TTC549 (cell line): ENCODE results near the gene MEN1.

Experiments
- FAIRE-seq: peaks from 2 replicates; lab custom pipeline; 2012; peaks lifted over from hg19 to GRCh38; lab: Jason Lieb, UNC

The MEN1 gene

DNA sequence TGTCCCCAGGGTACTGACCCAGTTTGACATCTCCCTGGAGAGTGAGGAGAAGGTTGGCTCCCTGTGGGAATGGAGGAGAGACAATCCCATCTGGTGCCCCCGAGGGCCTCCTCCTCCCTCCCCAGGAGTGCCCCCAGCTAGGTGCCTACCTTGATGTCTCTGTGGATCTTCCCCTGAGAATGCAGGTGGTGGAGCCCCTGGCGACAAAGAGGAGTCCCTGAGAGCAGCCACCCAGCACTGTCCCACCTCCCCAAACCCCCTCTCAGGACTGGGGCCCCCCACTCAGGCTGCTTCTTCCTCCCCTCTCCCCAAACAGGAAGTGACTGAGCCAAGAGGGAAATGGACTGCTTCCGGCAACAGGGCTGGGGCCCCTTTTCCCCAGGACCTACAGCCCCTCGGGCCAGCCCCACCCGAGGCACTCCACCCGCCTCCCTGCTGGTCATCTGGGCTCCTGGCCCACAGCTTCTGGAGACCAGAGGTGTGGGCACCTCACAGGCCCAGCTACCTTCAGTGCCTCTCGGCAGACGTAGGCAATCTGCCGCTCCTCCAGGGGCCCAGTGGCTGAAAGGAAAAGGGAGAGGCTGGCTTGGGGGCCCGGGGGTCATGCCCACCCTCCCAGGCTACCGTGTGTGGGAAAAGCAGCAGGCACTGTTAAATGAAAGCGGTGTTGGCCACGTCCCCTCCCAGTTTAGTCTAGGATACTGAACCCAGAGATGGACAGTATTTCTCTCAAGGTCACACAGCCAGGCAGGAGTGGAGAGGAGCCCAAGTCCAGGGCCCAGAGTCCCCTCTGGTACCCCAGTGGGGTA lies 8.6 kb downstream of the MEN1 start:
- no peak for FAIRE-seq

DNA sequence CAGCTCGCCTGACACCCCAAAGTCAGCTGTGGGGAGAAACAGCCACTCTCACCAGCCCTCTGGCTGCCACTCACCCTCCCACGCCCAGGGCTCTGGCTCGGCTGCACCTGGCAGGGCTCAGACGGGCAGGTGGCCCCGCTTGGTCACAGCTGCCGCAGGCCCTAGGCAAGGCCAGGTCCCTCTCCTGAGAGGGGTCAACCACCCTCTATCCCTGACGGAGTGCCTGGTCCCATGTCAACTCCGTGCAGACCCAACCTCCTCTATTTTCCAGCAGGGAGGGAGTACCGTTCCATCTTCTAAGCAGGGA lies 9.2 kb downstream of the MEN1 start:
- no peak for FAIRE-seq

DNA sequence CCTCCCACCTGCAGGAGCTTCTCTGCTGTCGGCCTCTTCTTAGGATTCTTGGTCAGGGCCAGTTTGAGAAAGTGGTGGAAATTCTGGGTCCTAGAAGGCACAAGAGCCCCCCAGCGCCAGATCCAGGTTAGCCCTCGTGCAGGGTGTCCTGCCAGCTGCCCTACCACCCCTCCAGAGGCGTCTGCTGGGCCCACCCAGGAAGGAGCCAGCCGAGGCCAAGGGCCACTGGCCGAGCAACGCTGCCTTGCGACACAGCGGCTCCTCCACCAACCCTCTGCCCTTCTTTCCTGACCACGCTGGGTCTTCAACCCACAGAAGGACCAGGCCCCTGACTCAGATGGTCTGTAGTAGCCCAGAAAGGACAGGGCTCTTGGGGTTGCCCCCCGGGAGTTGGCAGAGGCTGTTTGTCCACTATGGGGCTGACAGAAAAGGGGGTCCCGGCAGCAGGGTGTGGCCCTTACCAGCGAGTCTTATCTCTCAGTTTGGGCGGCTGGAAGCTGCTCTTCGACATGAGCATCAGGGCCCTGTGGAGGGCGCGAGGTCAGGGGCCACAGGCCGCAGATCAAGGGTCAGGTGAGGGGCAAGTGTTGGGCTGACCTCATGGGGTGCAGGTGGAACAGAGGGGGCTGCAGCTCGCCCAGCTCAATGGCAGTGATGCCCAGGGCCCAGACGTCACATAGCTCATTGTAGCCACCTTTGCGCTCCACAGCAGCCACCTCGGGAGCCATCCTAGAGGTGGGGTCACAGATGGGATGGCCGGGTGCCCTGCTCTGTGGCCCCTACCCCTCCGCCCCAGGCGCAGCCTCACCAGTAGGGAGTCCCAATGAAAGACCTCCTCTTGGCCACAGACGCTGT lies 9.8 kb downstream of the MEN1 start:
- no peak for FAIRE-seq

DNA sequence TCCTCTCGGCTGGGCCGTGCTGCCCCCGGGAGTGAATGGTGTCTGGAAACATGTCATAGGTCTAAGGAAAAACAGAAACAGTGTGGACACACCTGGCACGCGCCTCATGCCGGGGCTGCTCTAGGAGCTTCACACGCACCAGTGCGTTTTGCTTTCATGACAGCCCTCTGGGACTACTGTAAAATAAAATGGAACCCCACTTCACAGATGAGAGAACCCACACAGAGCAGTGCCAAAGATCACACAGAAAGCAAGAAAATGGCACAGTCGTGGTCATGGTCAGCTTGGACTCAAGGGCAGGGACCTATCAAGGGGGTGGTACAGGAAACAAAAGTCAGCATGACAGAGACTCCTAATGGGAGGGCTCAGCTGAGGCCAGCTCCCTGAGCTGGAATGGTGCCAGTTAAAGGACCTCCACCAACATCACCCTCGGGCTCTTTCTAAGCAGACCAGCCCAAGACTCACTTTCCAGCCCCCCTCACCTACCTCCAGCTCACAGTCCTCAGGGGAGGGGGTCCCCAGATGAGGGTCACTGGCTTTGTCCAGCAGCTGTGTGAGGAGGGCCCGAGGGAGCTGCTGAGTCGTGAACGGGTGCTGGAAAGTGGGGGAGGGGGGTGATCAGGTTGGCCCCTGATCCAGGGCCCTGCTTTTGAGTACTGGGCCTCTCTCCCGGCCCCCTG lies 10.6 kb downstream of the MEN1 start:
- FAIRE-seq = no peak

DNA sequence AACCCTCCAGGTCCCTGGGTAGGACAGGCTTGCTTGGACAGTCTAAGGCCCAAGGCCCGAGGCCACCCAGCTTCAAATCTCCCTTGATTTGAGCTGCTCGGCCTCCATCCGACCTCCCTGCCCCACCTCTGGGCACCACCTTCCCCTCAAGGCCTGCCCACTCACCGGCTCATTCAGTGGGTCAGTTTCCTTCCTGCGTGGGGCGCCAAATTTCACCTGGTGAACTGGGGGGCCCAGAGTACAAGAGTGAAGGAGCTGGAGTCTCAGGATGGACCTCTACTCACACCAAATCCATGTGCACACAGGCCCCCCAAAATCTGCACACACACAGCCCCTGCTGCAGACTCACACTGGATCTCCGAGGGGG lies 11.1 kb downstream of the MEN1 start:
- no peak for FAIRE-seq

DNA sequence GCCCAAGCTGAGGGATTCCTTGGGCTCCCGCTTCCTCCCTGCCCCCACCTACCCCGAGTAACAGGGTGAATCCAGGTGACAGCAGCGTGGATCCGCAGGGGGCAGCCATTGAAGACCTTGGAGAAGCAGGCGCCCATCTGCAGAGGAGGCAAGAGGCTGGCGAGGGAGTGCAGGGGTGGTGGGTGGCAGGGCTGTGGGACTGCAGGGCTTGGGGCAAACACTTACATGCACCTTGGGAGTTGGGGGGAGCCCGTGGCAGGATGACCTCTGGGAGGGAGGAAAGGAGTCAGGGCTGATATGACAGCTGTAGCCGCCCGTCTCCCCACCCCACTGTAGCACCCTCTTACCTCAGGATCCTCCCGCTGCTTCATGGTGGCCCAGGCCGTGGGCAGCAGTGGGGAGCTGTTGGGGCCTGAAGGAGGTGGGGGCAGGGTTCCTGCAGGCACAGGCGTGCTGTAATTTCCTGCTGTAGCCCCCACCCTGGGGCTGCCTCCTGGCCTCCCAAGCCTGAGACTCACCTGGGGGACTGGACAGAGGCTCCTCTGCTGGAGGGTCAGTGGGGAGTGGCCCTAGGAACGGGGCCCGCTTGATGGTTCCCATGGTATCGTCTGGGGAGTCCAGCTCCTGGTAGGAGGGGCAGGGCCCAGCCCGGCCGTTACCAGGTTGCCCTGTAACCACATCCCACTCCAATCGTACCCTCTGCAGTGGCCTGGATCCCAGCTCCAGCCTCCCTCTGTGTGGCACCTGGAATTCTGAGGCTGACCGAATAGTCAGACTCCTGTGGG lies 13.4 kb downstream of the MEN1 start:
- FAIRE-seq = no peak

DNA sequence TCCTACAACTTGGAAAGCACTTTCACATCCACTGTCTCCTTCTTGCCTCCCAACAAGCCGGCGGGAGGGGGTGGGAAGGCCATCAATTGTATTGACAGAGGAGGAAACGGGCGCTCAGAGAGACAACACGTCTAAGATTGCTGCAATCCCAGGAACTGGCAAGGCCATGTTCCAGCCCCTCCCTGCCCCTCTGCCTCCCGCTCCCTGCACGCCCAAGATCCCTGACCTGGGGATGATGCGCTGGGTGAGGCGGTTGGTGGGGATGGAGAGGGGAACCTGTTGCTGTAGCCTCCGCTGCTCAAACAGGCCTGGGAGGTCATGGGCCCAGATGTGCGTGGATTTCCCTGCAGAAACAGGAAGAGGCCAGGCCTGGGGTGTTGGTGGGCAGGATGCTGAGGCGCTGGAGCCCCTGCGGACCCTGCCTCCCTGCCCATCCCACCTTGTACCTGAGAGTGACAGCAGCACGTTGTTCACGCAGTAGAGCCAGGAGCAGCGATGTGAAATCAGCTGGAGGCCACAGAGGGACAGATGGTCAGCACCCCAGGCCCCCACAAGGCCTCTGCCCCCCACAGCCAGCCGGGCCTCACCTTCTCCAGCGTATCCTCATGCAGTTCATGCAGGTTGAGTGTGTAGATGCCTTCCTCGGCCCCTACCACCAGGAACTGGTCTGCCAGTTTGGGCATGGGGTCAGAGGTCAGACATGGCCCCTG lies 14.1 kb downstream of the MEN1 start:
- no peak for FAIRE-seq

DNA sequence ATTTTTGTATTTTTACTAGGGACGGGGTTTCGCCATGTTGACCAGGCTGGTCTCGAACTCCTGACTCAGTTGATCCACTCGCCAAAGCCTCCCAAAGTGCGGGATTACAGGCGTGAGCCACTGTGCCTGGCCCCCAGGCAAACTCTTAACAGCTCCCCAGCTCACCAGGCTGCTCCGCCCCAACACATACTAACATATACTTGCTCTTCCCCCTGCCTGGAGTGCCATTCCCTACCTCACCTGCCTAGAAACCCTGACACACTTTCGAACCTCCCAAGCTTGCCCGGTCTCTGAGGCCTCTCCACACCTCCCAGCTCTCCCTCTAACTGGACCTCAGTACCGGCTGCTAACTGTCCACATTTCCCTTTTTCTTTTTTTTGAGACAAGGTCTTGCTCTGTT lies 15.8 kb downstream of the MEN1 start:
- no peak for FAIRE-seq

DNA sequence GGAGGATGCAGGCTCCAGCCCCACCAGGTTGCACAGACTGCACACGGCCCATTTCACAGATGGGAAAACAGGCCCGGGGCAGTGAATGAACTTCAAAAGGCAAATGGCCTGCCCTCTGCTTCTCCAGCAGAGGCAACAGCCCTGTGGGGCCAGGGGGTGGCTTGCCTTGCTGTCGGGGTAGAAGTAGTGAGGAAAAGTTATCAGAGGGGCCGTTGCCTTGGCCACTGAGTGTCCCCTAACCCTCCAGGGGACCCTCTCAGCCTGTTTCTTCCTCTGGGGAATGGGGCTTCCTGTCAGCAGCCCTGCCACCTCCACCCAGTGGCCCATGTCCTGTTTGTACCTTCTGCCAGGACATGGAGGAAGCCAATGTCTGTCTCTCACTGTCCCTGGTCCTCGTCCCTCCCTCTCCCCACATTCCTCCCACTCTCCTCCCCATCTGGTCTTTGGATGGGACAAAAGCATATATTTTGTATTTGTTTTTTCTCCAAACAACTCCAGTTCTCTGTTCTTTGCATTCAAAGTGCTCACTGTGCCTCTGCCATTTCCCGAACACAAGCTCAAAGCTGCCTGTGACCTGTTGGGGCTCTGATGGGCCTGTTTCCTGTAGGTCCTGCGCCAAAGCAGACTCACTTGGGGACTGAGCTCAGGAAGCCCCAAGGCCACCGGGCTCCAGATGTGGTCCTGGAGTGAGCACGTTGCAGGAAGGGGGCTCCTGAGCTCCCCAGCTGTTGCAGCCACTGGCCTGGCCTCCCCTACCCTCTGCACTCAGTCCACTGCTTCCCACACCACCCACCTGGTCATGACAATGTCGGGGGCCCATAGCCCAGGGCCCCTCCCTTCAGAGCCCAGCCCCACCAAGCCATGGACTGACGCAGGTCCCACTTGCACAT lies 16.8 kb downstream of the MEN1 start:
- FAIRE-seq = no peak

DNA sequence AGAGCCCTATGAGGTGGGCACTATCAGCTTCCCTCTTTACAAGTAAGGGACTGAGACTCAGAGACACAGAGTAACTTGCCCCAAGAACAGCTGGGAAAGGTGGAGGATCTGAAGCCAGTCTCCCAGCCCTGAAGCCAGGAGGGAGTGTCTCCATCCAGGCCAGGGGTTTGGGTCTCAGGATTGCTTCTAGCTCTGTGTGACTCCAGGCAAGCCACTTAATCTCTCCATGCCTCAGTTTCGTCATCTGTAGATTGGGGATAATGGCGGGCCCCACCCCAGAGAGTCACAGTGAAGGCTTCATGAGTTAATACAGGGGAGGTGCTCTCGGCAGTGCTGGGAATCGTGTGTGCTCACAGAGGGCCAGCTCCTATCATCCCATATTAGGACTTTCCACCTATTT lies 17.9 kb downstream of the MEN1 start:
- no peak for FAIRE-seq

DNA sequence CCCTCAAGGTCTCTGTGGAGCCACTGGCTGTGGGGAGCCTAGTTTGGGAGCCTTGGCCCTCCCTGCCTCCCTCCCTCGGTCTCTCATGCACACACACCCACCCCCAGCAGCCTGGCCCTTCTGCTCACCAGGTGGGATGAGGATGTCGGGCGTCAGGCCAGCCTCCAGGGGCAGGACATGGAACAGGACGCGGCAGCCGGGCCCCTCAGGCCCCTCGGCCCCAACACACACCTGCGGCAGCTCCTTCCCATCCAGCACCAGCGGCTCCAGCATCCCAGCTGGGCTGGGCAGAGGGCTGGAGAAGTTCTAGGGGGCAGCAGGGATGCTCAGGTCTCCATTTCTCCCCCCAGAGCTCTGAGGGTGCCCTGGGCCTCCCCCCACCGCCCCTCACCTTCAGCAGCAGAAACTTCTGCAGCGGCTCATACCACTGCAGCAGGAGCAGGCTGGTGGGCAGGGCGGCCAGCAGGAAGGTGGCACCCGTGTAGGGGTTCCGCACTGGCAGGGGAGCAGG lies 18.5 kb downstream of the MEN1 start:
- no peak for FAIRE-seq

DNA sequence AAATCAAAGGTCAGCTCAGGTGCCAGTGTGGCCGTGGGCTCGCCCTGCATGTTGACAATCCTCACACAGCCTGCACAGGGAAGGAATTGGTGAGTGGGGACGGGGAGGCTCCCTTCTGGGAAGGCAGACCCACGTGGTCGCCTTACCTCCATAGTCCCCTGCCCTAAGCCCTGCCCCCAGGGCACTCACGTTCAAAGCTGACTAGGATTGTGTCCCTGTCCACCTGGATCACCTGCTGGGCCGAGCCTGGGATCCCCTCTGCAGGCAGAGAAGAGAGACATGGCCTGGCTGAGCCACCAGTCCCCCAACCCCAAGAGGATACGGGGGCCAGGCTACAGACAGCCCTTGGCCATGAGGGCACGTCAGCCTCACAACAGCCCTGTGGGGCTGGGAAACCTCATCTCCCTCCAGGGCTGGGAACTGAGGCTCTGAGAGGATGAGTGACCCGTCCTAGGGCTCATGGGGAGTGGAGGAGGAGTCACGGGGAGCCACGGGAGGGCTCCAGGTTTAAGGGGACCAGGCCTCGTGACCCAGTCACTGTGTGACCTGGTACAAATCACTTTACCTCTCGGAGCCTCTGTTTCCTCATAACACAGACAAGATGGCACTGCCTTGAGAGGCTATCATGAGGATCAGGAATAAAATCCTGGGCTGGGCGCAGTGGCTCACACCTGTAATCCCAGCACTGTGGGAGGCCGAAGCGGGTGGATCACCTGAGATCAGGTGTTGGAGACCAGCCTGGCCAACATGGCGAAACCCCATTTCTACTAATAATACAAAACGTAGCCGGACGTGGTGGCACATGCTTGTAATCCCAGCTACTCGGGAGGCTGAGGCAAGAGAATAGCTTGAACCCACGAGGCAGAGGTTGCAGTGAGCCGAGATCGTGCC lies 19.9 kb downstream of the MEN1 start:
- FAIRE-seq = no peak

DNA sequence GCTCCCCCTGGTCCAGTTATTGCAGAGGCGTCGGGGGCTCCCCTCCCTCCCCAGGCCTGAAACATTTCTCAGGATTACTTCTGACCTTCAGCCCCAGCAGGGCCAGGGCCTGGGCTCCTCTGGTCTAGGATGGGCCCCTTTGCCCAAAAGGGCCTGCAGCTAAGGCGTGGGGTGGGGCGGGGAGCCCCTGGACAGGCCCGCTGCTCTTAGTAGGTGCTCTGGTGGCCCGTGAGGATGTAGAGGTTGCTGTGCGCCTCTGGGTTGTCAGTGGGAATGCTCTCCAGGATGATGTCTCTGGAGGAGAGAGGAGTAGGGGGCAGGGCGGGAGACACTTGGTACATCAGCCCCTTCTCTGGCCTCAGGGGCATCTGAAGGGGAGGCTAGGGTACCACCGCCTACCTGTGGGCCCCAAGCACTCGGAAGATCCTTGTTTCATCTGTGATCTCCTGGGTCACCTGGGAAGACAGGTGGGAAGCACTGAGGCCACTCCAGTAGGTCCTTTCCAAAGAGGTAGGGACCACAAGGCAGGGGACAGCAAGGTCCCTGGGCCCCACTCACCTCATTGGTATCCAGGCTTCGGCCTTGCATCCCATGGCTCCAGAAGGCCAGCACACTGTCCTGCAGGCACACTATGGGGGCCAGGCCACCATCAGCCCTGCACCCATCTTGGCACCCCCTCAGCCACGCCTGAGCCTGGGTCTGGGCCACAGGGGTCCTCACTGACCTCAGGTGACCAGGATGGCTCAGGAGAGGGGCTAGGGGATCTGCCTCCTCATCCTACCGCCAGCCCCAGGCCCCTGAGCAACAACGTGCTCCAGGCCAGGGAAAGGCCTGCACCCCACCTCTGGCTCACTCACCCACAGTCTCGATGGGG lies 20.8 kb downstream of the MEN1 start:
- FAIRE-seq = no peak

DNA sequence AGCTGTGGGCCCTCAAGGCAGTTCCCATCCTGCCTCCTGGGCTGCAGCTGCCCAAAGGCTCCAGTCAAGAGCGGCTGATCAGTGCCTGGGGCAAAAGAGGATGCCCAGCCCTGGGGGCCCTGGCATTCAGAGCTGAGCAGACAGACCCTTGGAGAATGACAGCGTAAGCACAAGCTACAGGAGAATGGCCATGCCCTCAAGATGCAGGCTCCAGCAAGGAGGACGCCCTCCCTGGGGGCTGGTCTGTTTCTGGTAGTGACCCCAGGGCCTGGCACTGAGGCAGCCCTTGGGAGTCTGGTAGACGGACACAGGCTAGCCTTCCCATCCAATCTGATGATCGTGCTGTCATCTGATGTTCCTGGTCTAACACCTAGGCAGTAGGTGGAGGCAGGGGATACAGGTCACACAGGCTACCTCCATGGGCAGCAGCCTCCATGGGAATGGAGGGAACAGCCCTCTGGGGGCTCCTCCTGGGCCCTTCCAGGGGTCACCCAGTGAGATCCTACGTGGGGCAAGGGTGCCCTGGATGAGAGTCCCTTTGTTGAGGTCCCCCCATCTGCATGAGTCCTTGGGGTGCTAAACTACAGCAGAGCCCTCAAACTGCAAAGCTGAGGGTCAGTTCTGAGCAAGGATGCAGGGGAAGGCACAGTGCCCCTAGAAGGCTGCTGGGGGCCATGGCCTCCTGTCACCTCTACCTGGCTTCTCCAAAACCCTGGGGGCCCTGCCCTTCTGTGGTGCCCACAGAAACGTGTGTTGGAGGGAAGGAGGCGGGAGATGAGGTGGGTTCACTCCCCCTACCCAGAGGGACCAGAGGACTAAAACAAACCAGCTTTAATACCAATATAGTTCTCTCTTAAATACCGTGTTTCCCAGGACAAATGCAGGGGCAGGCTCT lies 21.8 kb downstream of the MEN1 start:
- FAIRE-seq = no peak

DNA sequence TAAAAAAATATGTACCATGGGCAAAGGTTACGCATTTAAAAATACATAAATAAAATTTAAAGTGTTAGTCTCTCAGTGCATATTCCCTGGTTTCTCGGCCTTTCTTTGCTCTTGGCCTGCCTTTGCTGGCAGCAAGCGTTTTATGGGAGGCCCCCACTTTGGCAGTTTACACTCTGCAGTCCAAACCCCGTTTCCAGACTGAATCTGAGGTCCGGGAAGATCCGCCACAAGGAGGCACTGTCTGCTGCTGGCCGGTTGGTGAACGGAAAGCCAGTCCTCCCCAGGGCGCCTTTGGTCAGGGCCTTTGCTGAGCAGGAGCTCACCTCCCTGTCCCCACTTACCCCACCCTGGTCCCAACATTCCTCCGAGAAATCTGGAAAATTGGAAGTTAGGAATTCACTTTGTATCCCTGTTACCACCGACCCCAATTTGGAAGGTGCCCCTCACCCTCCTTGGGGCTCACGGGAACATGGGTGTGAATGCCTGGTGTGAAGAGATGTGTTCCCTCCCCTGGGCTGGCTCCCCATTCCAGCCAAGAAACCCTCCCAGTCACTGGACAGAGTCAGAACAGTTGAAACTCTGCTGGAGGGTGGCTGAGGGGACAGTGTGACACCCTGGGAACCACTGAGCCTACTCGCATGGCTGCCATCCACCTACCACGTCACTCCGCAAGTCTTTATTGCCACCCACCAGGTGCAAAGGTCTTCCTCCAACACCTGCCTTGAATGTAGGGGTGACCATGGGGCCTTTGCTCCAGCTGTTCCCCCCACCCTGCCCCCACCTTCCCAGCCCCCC lies 22.6 kb downstream of the MEN1 start:
- FAIRE-seq = no peak

DNA sequence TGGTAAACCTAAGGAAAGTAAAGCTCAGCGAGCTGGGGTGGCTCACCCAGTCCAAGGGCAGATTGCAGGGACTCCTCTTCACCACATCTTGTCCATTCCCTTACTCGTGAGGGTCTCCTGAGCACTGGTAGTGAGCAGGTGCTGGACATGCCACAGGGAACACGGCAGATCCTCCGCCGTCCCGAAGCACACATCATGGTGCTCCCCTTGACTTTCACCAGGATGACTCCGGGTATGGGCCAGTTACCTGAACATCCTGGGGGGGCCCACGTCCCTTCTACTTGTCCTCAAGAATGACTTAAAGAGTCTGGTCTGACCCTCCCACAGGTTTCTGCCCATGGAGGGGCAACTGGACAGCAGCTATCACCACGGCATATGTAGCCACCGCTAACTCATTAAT lies 24.0 kb downstream of the MEN1 start:
- no peak for FAIRE-seq
